ENCODE measurements around the gene CENPN. TPM values are rescaled to one million over a fixed set of nuclear protein-coding genes. Genes with fewer than 3 reads are reported as not detected.

The CENPN gene
- total and polyA plus RNA-seq, 2 of the 13 experiments (the other 11 are each of a cell fraction or from before 2014, with no cell fraction given): 29.7 to 129 TPM

DNA sequence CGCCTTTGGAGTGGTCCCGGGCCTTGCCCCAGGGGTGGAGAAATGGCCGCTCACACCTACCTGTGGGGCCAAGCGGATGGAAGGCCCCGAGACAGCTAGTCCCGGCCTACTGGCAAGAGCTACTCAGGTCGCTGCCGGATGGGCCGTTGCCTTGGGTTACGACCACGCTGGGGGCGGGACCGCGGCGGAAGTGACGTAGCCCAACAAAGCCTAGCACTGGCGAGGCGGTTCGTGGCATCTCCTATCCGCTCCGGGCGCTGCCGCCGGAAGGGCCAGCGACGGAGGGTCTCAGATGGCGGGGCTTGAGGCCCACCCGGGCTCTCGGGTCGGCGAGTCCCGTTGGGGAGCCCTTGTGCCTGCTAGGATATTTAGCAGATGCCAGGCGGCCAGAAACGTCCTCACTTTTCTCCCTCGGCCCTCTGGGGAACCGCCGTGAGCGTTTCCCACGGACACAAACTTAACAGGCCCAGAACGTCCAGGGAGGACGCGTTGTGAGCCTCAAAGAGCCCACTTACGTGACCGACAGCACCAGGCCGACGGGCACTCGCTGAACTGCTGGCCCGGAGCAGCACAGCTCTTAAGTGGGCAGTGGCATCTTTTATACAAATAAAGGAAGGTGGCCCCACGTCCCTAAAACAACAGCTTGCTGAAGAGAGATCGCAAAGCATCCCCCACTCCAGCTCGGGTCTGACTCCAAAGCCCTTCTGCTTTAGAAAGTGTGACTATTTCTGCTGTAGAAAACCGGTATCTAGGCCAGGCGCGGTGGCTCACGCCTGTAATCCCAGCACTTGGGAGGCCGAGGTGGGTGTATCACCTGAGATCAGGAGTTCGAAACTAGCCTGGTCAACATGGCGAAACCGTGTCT, 70.3 kb downstream of the CENPN start, which contains the start of gene C16orf46 (continued):
- TF ChIP-seq ZNF768 (CRISPR knock-in tag; IDR thresholded peaks at IDR 0.05) (peak; percentile 60; the same call in 1 of the 2 replicates), CBX1 (IDR thresholded peaks at IDR 0.05; ENCODE audit: low read depth) (peak; percentile 90), U2AF2 (IDR thresholded peaks at IDR 0.05; ENCODE audit: low read depth, low read length) (peak; percentile 97), KDM3A (CRISPR knock-in tag; IDR thresholded peaks at IDR 0.05; ENCODE audit: low read depth) (0 out of 2 replicates have a peak, but pooled peaks have one; percentile 32), ZNF101 (CRISPR knock-in tag; IDR thresholded peaks at IDR 0.05; ENCODE audit: borderline replicate concordance, low read depth) (no peak), GATAD2A (CRISPR knock-in tag; IDR thresholded peaks at IDR 0.05) (peak; percentile 44), ZFYVE20 (CRISPR knock-in tag; IDR thresholded peaks at IDR 0.05; ENCODE audit: borderline replicate concordance, low read depth) (0 out of 2 replicates have a peak, but pooled peaks have one; percentile 31), HMG20B (CRISPR knock-in tag; conservative IDR thresholded peaks at IDR 0.05) (no peak), ZNF75D (CRISPR knock-in tag; IDR thresholded peaks at IDR 0.05; ENCODE audit: borderline replicate concordance) (no peak), MAZ (IDR thresholded peaks at IDR 0.05; ENCODE audit: borderline replicate concordance, low read depth, low read length) (0 out of 2 replicates have a peak, but pooled peaks have one; percentile 31), MAZ (CRISPR knock-in tag; IDR thresholded peaks at IDR 0.05; ENCODE audit: low read depth) (peak; percentile 80)
- TF ChIP-seq, protein P1, sequence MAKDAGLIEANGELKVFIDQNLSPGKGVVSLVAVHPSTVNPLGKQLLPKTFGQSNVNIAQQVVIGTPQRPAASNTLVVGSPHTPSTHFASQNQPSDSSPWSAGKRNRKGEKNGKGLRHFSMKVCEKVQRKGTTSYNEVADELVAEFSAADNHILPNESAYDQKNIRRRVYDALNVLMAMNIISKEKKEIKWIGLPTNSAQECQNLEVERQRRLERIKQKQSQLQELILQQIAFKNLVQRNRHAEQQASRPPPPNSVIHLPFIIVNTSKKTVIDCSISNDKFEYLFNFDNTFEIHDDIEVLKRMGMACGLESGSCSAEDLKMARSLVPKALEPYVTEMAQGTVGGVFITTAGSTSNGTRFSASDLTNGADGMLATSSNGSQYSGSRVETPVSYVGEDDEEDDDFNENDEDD (CRISPR knock-in tag; IDR thresholded peaks at IDR 0.05; ENCODE audit: borderline replicate concordance): peak; percentile 72; the same call in 1 of the 2 replicates
- TF ChIP-seq, protein P2, sequence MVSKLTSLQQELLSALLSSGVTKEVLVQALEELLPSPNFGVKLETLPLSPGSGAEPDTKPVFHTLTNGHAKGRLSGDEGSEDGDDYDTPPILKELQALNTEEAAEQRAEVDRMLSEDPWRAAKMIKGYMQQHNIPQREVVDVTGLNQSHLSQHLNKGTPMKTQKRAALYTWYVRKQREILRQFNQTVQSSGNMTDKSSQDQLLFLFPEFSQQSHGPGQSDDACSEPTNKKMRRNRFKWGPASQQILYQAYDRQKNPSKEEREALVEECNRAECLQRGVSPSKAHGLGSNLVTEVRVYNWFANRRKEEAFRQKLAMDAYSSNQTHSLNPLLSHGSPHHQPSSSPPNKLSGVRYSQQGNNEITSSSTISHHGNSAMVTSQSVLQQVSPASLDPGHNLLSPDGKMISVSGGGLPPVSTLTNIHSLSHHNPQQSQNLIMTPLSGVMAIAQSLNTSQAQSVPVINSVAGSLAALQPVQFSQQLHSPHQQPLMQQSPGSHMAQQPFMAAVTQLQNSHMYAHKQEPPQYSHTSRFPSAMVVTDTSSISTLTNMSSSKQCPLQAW (CRISPR knock-in tag; IDR thresholded peaks at IDR 0.05): peak; percentile 94; the same call in 1 of the 2 replicates
- TF ChIP-seq, protein P3, sequence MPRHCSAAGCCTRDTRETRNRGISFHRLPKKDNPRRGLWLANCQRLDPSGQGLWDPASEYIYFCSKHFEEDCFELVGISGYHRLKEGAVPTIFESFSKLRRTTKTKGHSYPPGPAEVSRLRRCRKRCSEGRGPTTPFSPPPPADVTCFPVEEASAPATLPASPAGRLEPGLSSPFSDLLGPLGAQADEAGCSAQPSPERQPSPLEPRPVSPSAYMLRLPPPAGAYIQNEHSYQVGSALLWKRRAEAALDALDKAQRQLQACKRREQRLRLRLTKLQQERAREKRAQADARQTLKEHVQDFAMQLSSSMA (CRISPR knock-in tag; IDR thresholded peaks at IDR 0.05): peak; percentile 83; the same call in 1 of the 2 replicates
- TF ChIP-seq, protein P4, sequence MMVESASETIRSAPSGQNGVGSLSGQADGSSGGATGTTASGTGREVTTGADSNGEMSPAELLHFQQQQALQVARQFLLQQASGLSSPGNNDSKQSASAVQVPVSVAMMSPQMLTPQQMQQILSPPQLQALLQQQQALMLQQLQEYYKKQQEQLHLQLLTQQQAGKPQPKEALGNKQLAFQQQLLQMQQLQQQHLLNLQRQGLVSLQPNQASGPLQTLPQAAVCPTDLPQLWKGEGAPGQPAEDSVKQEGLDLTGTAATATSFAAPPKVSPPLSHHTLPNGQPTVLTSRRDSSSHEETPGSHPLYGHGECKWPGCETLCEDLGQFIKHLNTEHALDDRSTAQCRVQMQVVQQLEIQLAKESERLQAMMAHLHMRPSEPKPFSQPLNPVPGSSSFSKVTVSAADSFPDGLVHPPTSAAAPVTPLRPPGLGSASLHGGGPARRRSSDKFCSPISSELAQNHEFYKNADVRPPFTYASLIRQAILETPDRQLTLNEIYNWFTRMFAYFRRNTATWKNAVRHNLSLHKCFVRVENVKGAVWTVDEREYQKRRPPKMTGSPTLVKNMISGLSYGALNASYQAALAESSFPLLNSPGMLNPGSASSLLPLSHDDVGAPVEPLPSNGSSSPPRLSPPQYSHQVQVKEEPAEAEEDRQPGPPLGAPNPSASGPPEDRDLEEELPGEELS (CRISPR knock-in tag; IDR thresholded peaks at IDR 0.05): peak; percentile 47; the same call in 1 of the 2 replicates
- TF ChIP-seq, protein P5, sequence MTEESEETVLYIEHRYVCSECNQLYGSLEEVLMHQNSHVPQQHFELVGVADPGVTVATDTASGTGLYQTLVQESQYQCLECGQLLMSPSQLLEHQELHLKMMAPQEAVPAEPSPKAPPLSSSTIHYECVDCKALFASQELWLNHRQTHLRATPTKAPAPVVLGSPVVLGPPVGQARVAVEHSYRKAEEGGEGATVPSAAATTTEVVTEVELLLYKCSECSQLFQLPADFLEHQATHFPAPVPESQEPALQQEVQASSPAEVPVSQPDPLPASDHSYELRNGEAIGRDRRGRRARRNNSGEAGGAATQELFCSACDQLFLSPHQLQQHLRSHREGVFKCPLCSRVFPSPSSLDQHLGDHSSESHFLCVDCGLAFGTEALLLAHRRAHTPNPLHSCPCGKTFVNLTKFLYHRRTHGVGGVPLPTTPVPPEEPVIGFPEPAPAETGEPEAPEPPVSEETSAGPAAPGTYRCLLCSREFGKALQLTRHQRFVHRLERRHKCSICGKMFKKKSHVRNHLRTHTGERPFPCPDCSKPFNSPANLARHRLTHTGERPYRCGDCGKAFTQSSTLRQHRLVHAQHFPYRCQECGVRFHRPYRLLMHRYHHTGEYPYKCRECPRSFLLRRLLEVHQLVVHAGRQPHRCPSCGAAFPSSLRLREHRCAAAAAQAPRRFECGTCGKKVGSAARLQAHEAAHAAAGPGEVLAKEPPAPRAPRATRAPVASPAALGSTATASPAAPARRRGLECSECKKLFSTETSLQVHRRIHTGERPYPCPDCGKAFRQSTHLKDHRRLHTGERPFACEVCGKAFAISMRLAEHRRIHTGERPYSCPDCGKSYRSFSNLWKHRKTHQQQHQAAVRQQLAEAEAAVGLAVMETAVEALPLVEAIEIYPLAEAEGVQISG (CRISPR knock-in tag; IDR thresholded peaks at IDR 0.05): peak; percentile 92

Measured in HepG2 (cell line).